ENCODE data around the gene SREBF1.

Gene SREBF1

DNA sequence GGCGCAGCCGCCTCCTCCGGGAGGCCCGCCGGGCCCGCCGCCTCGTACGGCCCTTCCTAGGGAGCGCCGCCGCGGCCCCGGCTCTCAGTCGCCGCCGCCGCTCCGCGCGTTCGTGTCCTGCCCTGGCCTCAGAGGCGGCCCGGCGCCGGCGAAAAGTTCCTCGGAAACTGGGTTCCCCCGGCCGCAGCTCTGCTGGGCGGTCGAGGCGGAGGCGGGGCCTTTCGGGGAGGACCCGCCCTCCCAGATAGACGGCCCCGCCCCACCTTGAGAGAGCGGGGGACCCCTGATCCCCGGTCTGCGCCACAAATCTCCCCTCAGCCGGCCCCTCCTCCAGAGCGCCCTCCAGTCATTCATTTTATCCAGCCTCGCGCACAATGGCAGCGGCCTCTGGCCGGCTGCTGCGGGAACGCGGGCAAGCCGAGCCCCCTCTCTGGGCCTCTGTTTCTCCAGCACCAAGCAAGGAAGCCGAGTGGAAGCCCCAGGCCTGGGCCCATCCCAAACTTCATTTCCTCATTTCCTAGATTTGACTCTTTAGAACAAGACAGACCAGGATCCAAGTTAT lies at the start of gene SREBF1:
Gene SREBF1 (minus strand): TSS at position 169 of the 562 bp plus-strand sequence. CDS start 169 bp downstream, outside the sequence.
- no peak for DNase-seq (ENCODE audit: low read depth, low spot score)

DNA sequence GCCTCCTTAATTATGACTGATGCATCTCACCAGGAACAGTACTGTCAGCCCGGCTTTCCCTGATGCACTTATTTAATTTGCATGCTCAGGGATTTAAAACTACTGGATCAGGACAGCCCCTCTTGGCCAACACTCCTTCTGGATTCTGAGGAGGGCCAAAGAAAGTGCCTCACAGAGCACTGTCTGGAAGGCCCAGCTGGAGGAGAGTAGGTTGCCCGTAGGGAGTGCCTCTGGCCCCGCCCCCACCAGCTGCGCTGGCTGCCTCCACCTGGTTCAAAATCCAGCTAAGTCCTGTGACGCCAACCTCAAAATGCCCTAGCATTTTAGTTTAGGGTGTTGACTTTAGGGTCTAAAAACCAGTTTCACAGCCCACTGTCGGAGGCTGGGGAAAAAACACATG lies 49.4 kb upstream of the SREBF1 start:
- no peak for DNase-seq (ENCODE audit: low read depth, low spot score)

DNA sequence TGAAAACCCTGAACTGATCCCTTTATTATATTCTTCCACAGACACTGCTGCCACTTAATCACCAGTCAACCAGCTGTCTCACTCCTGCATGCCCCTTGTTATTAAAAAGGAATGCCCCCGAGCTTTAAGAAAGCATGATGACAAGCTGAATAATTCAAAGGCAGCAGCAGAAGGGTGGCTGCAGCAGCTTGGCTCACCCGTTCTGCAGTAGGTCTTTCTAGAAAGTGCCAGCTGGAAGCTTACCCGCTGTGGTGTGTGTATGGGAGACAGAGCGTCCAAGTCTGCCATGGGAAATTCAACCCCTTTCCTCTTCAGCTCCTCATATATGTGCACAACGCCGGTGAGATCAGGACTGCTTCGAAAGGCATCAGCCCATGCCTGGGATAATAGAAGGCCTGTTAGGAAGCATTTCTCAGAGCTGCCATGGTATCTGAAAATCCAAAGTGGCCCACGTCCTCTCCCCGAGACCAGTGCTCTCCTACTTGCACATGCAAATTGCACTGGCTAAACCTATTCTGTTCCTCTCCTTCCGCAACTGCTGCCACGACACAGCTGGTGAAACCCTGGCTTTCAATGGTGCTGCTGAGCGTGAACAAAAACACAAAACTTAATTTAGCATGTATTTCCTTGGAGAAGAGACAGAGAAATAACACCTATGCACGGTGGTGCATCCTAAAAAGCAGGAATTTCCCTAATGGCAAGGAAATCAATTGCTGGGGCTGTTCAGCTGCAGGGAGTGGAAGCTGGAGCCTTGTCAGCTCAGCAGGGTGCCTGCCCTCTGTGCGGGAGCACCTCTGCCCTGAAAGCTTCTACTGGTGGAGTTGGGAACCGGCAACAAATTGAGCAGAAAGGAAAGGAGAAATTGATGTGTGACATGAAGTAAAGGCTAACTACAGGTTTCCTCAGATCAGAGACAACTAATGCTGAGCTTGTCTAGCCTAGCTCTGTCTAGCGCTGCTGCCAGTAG lies 47.9 kb upstream of the SREBF1 start:
- no peak for DNase-seq (ENCODE audit: low read depth, low spot score)

DNA sequence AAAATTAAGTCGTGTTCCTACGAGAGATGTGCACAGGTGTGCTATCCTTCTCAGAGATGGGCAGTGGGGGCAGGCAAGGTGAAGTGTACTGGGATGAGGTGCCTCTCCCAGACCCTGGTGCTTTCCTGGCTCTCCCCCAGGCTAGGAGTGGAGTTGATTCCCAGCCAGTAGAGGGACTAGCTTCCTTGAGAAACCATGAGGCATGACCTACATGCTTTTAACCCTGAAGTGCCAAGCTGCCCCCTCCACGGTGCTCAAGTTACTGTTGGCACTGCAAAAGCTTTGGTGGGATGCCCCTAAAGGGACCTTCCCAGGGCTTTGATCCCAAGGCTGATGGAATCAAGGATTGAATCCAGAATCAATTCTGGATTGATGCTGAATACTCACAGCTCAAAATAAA lies 47.0 kb upstream of the SREBF1 start:
- no peak for DNase-seq (ENCODE audit: low read depth, low spot score)

DNA sequence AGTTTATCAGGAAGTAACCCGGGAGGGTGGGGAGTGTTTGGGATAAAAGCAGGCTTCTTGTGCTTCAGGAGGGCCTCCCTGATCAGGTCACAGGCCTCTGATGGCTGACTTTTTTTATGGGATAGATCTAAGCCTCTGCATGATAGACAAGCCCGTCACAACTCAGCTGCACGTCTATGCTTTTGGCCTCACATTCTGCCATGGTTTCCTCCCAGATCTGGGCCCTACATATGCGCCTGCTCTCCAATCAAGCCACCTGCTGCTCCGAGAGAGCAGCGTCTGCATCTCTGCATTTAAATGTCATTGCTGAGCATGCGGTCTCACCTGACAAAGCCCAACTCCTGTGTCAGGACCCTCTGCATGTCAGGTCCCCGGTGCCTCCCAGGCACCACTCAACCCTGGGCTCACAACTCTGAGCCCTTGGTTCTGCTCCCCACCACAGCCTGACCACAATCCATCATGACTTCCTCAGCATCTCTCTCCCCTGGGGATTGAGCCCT lies 45.3 kb upstream of the SREBF1 start:
- DNase-seq (ENCODE audit: low read depth, low spot score), result no peak

DNA sequence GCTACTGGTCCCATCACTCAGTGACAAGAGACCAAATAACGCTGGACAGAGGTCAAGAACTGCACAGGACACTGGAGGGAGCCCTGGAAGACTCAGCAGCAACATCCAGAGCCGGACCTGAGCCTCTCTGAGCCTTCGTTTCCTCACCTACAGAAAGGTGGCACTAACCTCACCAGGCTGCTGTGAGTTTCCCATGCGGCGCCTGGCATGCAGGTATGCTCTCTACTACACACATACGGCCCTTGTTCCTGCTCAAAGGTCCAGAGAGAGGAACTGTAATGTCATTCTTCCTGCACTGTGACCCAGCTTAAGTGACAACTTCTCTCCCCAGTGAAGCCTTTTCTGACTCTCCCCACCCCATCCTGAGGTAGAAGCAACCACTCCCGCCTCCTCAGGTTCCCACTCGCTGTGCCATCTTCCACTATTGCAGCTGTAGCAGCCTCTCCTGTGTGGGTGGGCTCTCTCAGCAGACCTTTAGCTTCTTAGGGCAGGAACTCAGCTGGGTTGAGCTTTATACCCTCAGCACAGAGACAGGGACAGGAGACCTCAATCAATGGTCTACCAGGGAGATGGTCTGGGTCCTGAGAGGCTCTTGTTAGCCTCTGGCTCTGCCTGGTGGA lies 43.9 kb upstream of the SREBF1 start:
- no peak for DNase-seq (ENCODE audit: low read depth, low spot score)

DNA sequence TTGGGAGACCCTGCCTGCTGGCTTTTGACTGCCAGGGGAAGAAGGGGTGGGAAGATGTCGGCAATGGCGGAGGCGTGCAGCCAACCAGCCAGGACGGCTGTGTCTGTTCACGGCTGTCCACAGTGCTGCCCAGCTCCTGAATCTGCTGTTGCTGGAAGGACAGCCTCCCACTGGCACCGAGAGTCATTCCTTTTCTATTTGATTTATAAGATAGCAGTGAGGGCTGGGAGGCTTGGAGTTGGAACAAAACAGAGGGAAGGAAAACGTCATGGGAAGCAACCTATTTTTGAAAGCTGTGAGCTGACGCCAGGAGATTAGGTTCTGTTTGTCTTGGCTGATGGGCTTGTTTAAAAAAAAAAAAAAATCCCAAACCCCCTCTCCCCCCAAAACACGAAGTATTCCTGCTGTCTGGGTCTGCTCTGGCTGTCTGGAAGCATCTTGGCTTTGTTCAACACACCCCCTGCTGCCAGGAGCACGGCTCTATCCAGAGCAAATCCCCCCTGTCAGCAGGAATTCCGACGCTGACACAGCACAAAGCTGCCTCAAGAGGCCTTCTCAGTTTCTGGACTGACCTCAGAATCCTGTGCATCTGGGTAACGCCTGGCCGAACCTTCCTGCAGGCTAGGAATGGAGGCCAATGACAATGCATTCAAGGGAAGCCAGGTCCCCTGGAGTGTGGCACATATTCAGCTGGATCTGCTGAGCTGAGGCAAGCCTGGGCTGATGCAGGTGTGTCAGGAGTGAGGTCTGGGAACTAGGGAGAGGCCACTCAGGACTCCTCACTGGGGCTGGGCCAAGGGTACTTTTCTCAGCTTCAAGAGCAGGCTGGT lies 41.0 kb upstream of the SREBF1 start:
- no peak for DNase-seq (ENCODE audit: low read depth, low spot score)

DNA sequence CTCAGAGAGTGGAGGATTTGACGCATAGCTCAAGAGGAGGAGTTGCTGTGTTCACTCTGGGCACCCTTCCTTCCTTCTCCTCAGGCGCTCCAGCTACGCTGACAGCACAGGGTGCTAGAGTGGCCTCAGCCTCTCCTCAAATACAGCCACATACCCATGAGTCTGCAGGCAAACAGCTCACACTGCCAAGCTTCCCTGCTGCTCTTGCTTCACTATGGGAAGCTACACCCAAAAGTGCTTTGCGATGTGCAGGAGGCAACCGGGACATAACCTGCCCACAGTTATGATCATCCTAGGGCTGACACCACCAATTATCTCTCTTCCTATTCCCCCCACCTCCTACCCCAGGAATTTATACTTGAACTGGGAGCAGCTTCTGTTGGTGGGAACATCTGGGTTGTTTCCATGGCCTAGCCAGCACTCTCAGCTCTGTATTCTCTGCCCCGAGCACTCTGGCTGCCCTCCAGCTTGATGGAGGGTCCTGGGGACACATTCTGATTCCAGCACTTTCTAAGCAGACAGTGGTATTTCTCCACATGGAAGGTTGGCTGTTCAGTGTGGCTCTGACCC lies 40.3 kb upstream of the SREBF1 start:
- DNase-seq (ENCODE audit: low read depth, low spot score), result no peak

DNA sequence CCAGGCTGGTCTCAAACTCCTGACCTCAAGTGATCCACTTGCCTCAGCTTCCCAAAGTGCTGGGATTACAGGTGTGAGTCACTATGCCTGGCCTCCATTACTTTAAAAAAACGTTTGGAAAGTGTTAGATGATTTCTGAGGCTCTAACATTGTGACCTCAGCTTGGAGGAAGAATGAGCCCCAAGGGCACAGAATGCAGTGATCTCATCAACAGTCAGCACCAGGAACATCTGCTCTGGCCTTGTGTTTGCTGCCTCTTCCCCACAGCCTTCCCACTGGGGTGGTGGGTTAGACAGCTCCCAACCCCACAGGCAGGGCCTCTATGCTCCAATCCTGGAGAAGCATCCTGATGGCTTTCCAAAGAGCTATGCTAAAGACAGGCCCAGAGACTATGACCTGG lies 37.7 kb upstream of the SREBF1 start:
- no peak for DNase-seq (ENCODE audit: low read depth, low spot score)

DNA sequence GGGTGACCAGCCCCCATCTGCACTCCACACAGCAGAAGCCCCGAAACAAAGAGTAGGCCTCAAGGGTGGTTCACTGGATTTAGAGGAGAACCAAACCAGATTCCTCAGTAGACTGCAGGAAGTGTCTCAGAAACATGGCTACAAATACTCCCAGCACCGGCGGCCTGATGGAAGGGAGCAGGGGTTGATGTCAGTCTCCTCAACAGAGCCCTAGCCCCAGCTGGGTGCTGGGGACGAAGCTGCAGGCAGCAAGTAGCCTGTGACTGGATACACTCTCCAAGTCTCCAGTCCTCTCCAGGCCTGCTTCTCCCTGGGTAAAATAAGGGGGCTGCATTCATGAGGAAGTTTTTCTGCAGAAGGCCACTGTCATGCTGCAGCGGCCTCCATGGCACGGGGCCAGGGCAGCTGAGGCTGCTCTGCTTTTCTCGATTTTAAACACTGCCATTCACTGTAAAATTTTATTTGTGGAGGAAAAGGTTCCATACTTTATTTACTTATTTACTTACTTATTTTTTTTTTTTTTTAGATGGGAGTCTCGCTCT lies 36.7 kb upstream of the SREBF1 start:
- DNase-seq (ENCODE audit: low read depth, low spot score), result no peak

DNA sequence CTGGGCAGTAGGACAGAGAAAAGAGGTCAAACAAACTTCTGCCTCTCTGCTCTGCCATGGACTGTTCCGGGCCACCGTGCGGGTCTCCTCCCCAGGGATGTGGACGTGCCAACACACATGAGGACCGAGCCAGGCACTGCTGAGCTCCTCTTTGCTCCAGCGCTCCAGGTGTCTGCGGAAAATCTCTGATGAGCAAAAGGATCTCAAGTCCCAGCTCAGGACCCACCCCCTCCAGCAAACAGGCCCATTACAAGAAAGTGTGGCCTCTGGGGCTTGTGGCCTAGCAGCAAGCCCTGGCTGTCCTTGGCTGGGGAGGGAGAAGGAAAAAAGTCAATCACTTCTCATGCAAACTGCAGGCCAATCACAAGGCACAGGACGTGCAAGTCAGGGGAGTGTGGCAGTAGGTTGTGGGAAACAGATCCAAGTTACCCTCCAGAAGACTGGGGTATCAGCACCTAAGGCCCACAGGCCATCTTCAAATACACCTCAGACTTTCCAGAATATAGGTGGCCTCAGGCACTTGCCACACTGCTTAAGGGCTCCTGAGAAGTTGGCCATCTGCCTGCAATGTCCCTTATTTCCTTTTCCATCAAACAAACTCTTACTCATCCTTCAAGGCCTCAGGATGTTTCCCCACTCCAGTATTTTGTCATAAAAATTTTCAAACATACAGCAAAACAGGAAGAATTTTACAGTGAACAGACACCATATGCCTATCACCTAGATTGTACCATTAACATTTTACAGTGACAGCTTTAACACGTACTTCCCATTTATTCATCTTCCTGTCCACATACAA lies 36.0 kb upstream of the SREBF1 start:
- no peak for DNase-seq (ENCODE audit: low read depth, low spot score)

DNA sequence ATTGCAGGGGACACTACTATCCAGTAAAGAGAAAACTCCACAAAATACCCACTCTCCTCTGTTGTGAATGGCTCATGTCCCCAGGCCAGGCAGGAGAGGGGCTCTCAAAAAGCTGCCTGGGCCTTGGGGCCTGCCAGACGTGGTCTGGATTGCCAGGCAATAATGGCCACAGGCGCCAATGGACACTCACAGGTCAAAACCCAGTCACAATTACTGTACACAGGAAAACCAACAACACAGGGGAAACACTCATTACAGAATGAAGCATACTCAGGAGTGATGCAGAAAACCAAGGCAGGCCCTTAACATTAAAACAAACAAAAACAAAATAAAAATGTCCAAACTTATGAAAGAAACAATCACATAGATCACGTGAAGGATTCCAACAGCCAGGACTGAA lies 35.1 kb upstream of the SREBF1 start:
- no peak for DNase-seq (ENCODE audit: low read depth, low spot score)

DNA sequence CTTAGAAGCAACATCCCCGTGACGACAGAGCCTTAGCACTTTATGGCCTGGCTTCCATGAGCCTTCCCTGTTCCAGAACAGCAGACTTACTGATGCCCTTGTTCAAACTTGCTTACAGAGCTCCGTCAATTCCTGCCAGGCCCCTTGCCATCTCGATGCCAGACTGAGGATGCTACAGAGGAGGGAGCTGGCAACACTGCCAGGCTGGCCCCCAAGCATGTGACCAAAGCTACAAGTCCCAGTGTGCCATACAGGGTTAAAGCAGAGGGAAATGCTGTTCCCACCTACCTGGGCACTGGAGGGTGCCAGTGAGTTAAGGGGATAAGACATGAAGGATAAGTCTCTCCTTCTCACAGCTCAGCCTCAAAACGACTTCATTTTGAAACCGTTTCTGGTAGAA lies 33.5 kb upstream of the SREBF1 start:
- no peak for DNase-seq (ENCODE audit: low read depth, low spot score)

DNA sequence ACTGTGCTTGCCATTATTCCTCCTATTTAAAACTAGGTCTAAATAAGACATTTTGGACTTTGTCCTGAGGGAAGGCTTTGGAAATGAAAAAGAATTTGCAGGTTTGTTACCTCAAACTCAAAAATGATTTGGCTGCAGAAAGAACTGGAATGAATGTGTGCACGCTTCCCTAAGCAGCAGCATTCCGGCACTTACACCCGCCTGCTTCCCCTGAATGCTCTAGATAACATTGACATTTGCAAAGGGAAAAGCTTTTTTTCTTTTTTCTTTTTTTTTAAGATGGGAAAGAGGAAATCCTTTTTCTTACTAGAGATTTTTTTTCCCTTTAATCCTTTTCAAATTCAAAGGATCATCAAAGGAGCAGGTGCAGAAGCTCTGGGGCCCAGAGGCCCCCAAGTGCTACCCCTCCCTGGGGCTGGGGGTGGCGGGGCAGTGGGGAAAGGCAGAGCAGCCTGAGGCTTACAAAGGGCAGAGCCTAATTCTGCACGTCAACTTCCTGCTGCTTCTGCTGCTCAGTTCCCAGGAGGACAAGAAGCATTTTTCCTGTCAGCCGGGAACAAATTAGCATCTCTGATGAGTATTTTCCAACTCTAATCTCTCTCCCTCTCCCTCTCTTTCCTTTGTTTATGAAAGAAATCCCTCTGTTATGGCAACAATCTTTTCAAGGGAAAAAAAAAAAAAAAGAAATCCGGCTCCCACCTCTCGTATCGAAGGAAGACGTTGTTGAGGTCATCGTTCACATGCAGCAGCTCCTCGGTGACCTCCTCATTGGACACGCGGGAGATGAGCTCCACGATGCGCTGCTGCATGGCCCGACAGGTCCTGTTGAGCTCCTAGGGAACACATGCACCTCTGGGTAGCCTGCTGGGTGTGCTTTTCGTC lies 32.1 kb upstream of the SREBF1 start:
- no peak for DNase-seq (ENCODE audit: low read depth, low spot score)

DNA sequence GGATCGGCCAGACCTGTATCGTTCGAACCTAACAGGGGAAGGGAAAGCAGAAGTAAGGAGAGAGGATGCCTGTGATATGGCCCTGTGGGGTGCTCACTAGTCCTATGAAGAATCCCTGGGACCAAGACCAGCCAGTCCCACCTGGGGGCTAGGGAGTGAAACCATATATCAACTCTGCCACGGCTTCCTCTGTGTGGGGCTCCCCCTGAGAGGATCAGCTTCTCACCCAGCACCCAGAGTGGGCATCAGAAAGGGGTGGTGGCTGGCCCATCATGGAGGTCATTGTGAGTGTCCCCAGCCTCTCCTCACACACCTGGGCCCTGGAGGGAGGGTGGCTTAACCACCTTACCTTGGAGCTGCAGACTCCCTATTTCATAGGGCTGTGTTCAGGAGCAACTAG lies 30.1 kb upstream of the SREBF1 start:
- DNase-seq (ENCODE audit: low read depth, low spot score), result no peak

DNA sequence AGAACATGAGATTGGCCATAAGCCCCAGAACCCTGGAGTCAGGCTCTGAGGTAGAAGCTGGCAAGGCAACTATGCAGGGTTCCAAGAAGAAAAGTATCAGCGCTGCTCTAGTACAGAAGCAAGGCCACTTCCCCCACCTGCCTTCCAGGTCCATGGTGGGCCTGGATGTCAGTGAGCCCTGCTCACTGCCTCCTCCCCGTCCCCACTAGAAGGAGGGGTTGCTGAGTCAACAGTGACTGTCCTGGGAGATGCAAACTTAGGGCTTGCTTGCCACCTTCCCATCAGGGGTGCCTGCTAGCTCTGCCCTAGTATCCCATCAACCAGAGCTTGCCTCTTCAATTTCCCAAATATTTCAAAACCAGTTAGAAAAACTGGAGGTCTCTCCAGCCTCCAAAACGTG lies 29.6 kb upstream of the SREBF1 start:
- no peak for DNase-seq (ENCODE audit: low read depth, low spot score)

DNA sequence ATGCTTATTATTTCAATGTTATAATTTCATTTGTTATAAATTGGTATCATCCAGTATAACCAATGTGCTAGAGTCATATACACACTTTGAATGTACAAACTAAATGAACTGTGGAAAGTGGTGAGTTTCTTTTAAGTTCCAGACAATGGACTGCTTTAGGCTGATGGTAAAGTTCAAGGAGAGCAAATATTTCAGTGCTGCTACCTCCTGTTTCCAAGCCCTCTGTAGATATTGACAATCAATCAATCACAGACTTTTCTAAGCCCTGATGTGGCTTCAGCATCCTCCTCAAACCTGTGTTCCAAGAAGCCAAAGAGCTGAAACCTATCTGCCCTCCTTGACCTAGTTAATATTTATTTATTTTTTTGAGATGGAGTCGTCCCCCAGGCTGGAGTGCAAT lies 28.2 kb upstream of the SREBF1 start:
- no peak for DNase-seq (ENCODE audit: low read depth, low spot score)

DNA sequence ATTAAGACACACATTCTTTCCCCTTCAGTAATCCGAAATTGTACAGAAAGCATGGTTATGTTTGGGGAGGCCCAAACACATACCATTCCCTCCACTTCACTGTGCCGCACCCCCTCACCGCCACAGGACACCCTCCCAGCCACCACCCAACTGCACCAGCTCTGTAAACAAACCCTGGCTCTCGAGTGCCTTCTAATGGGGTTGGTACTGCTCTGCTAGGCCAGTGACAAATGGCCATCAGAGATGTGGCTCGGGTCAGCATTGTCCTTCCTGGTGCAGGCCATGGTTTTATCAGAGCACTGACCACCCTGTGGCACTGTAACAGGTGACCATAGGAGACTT lies 24.0 kb upstream of the SREBF1 start:
- DNase-seq (ENCODE audit: low read depth, low spot score), result no peak
